Gastroesophageal sphincter (tissue), 3 donors: Measurements from ENCODE around the gene SERPINF2.

ENCODE experiments used
- CTCF ChIP-seq, 4 experiments: fragments of 200-600 bp in 2 of 4; fragments of 450-650 bp in 2 of 4; sonication (generic) in 1 of 4; IDR thresholded peaks; one replicate each; pipeline ENCODE4 v1.5.1; 2017 to 2019; ENCODE audit warnings: antibody characterized with exemption in 4 of 4, mild to moderate bottlenecking in 2 of 4, moderate library complexity in 2 of 4
- EP300 ChIP-seq: sonication (generic); formaldehyde crosslinking; IDR thresholded peaks from one replicate; pipeline ENCODE4 v1.6.1; 2017; ENCODE audit warnings: antibody characterized with exemption, mild to moderate bottlenecking
- POLR2A ChIP-seq, 2 donors: fragments of 450-650 bp; IDR thresholded peaks; one replicate each; pipeline ENCODE4 v1.6.1; 2017; ENCODE audit warnings: antibody characterized with exemption in 2 of 2, mild to moderate bottlenecking in 2 of 2, moderate library complexity in 1 of 2
- POLR2AphosphoS5 ChIP-seq: sonication (generic); formaldehyde crosslinking; IDR thresholded peaks from one replicate; pipeline ENCODE4 v1.6.1; 2017; ENCODE audit warnings: antibody characterized with exemption

- TF ChIP-seq CTCF (IDR thresholded peaks at IDR 0.05): no peak
- no peak for TF ChIP-seq POLR2A (IDR thresholded peaks at IDR 0.05)
- TF ChIP-seq EP300: no peak
- no peak for TF ChIP-seq POLR2AphosphoS5
These were observed 50.8 kb downstream of the SERPINF2 start for GRCh38 chr17:1793447-1793806.
